Measurements from ENCODE around the gene PAXX. TPM values are rescaled to one million over a fixed set of nuclear protein-coding genes. Genes with fewer than 3 reads are reported as not detected.

The PAXX gene
- total and polyA plus RNA-seq, 9 of the 15 experiments (the other 6 are each of a cell fraction or from before 2014, with no cell fraction given), result 1.2 to 175 (median 38.5) TPM

DNA sequence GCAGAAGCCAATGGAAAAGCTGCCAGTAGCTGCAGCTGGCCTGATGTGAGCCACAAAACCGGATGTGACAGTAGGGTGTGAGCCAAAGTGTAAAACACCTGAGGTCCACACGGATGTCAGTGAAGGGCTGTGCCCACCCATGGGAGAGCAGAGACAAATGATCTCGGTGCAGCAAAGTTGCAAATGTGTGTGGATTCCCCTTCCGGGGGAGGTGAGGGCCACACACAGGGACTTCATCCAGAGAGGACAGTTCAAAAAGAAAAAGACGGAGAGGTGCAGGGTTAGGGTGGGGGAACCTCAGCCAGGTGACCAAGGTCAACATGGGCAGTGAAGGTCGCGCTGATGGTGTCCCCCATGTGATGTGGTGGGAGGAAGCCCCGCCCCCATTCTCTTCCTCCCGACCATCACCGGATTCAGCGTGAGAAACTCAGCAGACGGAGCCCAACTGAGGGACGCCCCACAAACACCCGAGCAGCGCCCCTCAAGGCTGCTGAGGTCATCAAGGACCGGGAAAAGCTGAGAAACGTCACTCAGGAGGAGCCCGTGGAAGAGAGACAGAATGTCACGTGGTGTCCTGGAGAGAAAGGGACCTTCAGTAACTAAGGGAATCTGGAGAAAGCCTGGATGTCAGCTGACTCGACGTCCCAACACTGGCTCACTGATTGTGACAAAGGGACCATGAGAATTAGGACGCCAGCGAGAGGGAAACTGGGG, 26.3 kb upstream of the PAXX start (continued):
- TF ChIP-seq, protein P1, sequence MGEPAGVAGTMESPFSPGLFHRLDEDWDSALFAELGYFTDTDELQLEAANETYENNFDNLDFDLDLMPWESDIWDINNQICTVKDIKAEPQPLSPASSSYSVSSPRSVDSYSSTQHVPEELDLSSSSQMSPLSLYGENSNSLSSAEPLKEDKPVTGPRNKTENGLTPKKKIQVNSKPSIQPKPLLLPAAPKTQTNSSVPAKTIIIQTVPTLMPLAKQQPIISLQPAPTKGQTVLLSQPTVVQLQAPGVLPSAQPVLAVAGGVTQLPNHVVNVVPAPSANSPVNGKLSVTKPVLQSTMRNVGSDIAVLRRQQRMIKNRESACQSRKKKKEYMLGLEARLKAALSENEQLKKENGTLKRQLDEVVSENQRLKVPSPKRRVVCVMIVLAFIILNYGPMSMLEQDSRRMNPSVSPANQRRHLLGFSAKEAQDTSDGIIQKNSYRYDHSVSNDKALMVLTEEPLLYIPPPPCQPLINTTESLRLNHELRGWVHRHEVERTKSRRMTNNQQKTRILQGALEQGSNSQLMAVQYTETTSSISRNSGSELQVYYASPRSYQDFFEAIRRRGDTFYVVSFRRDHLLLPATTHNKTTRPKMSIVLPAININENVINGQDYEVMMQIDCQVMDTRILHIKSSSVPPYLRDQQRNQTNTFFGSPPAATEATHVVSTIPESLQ (CRISPR knock-in tag; IDR thresholded peaks at IDR 0.05), result no peak
- peak; percentile 5; the same call in 1 of the 2 replicates for TF ChIP-seq ZBTB7A (IDR thresholded peaks at IDR 0.05; ENCODE audit: borderline replicate concordance, control insufficient read depth, low read depth, low read length)
- TF ChIP-seq, protein P2, sequence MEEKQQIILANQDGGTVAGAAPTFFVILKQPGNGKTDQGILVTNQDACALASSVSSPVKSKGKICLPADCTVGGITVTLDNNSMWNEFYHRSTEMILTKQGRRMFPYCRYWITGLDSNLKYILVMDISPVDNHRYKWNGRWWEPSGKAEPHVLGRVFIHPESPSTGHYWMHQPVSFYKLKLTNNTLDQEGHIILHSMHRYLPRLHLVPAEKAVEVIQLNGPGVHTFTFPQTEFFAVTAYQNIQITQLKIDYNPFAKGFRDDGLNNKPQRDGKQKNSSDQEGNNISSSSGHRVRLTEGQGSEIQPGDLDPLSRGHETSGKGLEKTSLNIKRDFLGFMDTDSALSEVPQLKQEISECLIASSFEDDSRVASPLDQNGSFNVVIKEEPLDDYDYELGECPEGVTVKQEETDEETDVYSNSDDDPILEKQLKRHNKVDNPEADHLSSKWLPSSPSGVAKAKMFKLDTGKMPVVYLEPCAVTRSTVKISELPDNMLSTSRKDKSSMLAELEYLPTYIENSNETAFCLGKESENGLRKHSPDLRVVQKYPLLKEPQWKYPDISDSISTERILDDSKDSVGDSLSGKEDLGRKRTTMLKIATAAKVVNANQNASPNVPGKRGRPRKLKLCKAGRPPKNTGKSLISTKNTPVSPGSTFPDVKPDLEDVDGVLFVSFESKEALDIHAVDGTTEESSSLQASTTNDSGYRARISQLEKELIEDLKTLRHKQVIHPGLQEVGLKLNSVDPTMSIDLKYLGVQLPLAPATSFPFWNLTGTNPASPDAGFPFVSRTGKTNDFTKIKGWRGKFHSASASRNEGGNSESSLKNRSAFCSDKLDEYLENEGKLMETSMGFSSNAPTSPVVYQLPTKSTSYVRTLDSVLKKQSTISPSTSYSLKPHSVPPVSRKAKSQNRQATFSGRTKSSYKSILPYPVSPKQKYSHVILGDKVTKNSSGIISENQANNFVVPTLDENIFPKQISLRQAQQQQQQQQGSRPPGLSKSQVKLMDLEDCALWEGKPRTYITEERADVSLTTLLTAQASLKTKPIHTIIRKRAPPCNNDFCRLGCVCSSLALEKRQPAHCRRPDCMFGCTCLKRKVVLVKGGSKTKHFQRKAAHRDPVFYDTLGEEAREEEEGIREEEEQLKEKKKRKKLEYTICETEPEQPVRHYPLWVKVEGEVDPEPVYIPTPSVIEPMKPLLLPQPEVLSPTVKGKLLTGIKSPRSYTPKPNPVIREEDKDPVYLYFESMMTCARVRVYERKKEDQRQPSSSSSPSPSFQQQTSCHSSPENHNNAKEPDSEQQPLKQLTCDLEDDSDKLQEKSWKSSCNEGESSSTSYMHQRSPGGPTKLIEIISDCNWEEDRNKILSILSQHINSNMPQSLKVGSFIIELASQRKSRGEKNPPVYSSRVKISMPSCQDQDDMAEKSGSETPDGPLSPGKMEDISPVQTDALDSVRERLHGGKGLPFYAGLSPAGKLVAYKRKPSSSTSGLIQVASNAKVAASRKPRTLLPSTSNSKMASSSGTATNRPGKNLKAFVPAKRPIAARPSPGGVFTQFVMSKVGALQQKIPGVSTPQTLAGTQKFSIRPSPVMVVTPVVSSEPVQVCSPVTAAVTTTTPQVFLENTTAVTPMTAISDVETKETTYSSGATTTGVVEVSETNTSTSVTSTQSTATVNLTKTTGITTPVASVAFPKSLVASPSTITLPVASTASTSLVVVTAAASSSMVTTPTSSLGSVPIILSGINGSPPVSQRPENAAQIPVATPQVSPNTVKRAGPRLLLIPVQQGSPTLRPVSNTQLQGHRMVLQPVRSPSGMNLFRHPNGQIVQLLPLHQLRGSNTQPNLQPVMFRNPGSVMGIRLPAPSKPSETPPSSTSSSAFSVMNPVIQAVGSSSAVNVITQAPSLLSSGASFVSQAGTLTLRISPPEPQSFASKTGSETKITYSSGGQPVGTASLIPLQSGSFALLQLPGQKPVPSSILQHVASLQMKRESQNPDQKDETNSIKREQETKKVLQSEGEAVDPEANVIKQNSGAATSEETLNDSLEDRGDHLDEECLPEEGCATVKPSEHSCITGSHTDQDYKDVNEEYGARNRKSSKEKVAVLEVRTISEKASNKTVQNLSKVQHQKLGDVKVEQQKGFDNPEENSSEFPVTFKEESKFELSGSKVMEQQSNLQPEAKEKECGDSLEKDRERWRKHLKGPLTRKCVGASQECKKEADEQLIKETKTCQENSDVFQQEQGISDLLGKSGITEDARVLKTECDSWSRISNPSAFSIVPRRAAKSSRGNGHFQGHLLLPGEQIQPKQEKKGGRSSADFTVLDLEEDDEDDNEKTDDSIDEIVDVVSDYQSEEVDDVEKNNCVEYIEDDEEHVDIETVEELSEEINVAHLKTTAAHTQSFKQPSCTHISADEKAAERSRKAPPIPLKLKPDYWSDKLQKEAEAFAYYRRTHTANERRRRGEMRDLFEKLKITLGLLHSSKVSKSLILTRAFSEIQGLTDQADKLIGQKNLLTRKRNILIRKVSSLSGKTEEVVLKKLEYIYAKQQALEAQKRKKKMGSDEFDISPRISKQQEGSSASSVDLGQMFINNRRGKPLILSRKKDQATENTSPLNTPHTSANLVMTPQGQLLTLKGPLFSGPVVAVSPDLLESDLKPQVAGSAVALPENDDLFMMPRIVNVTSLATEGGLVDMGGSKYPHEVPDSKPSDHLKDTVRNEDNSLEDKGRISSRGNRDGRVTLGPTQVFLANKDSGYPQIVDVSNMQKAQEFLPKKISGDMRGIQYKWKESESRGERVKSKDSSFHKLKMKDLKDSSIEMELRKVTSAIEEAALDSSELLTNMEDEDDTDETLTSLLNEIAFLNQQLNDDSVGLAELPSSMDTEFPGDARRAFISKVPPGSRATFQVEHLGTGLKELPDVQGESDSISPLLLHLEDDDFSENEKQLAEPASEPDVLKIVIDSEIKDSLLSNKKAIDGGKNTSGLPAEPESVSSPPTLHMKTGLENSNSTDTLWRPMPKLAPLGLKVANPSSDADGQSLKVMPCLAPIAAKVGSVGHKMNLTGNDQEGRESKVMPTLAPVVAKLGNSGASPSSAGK (IDR thresholded peaks at IDR 0.05), result 0 out of 2 replicates have a peak, but pooled peaks have one; percentile 9
- TF ChIP-seq BHLHE40 (IDR thresholded peaks at IDR 0.05; ENCODE audit: low read length), result 0 out of 2 replicates have a peak, but pooled peaks have one; percentile 23
- TF ChIP-seq ZFP1 (CRISPR knock-in tag; IDR thresholded peaks at IDR 0.05), result no peak
- TF ChIP-seq CBFA2T2 (conservative IDR thresholded peaks at IDR 0.05), result peak; percentile 57
- TF ChIP-seq ZNF165 (CRISPR knock-in tag; IDR thresholded peaks at IDR 0.05; ENCODE audit: borderline replicate concordance), result no peak
- TF ChIP-seq, protein P3, sequence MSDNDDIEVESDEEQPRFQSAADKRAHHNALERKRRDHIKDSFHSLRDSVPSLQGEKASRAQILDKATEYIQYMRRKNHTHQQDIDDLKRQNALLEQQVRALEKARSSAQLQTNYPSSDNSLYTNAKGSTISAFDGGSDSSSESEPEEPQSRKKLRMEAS (CRISPR knock-in tag; IDR thresholded peaks at IDR 0.05), result peak; percentile 48; the same call in 1 of the 2 replicates
- TF ChIP-seq, protein P4, sequence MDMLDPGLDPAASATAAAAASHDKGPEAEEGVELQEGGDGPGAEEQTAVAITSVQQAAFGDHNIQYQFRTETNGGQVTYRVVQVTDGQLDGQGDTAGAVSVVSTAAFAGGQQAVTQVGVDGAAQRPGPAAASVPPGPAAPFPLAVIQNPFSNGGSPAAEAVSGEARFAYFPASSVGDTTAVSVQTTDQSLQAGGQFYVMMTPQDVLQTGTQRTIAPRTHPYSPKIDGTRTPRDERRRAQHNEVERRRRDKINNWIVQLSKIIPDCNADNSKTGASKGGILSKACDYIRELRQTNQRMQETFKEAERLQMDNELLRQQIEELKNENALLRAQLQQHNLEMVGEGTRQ (CRISPR knock-in tag; IDR thresholded peaks at IDR 0.05), result peak; percentile 74
- peak; percentile 93 for TF ChIP-seq RAD51 (IDR thresholded peaks at IDR 0.05; ENCODE audit: borderline replicate concordance, low read depth)
- TF ChIP-seq ZNF780A (CRISPR knock-in tag; IDR thresholded peaks at IDR 0.05), result no peak

All from K562 (cell line).